Activated CD4-positive, alpha-beta T cell treated with anti-CD3 and anti-CD28 coated beads, Interleukin-10, Interleukin-2, amounts not matched to agents 100 ng/mL and 50 ng/mL, durations not matched to agents 16 hours and 8 hours (primary cell): ENCODE results near the gene UTP14C.
"Not testable (repeated sequence)": the region's sequence is repeated elsewhere in the genome, so short reads cannot be mapped to it uniquely, and the experiment has no call there.

Experiments
- DNase-seq: peaks from one replicate; pipeline ENCODE4 v3.0.0-alpha.2; 2020

Gene UTP14C

GRCh38 chr13:52024481-52024880 lies at the start of gene UTP14C:
UTP14C (plus strand) TSS chr13:52024691; CDS start chr13:52028805, 4,114 bp downstream.
- DNase-seq = no peak

GRCh38 chr13:51976423-51976822 lies 48.1 kb upstream of the UTP14C start:
- peak; percentile 15 for DNase-seq

DNA sequence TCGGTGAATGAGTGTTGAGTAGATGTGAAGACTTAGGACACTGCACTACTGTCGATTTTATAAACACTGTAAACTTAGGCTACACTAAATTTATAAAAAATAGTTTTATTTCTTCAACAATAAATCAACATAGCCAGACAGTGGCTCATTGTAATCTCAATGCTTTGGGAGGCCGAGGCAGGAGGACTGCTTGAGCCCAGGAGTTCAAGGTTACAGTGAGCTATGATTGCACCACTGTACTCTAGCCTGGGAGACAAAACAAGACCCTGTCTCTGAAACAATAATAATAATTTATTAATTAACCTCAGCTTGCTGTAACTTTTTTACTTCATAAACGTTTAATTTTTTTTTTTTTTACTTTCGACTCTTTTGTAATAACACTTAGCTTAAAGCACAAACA lies 47.6 kb upstream of the UTP14C start:
- DNase-seq = no peak

DNA sequence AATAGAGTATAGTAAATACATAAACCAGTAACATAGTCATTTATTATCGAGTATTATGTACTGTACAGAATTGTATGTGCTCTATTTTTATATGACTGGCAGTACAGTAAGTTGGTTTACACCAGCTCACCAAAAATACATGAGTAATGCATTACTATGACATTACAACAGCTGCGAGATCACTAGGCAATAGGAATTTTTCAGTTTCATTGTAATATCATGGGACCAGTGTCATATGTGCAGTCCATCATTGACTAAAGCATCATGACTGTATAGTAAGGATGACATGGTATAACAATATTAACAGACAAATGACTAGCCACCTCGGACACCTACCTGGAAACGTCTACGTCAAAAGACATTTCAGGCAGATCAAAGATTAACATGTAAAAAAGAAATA lies 46.9 kb upstream of the UTP14C start:
- no peak for DNase-seq

DNA sequence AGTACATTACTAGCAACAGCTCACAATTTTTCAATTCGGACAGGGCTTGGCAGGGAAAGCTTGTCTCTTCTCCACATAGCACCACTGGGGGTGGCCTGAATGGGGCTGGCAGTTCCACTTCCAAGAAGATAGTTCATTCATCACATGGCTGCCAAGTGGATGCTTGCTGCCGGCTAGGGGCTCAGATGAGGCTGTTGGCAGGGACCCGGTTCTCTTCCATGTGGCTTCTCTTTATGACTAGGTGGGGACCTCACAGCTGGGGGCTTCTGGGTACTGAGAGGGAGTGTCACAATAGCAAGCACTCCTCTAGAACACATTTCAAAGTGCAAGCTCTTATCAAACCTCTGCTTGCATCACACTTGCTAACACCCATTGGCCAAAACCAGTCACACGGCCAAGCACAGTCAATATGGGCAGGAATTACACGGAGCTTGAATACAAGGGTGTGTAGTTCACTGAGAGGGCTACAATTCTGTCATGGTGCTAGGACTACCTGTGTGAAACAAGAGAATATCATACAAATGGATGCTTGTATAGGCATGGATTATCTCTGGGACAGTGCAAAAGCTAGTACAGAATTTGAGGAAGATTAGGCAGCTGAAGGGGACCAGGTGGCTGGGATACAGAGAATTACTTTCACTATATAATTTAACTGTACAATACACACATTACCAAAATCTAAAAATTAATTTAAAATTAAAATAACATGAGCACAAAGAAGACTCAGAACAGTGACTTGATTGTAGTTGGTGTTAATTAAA lies 45.5 kb upstream of the UTP14C start:
- DNase-seq = no peak

- DNase-seq = no peak
Measured at GRCh38 chr13:51980908-51981307, 43.6 kb upstream of the UTP14C start.

DNA sequence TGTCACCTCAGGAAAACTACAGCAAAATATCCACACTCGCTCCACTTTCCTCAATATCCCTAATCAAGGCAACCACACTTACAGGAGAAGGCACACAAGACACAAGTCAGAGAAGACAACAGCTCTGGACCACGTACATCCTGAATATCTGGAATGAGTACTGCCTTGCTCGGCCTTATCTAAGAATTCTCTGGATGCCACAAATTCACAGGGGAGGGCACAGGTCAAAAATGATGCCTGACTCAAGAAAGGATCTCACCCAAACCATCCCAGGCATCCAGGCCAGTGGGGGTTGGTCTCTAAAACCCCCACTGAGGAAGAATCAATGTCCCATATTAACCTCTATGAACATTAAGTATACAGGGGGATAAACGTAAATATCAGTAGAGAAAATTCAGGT lies 43.1 kb upstream of the UTP14C start:
- no peak for DNase-seq

DNA sequence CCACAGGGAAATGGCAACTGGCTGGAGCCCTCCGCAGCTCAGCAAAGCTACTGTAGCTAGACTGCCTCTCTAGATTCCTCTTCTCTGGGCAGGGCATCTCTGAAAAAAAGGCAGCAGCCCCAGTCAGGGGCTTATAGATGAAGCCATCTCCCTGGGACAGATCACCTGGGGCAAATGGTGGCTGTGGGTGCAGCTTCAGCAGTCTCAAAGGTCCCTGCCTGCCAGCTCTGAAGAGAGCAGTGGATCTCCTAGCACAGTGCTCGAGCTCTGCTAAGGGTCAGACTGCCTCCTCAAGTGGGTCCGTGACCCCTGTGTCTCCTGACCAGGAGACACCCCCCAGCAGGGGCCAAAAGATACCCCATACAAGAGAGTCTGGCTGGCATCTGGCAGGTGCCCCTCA lies 41.2 kb upstream of the UTP14C start:
- not testable (repeated sequence) for DNase-seq

DNA sequence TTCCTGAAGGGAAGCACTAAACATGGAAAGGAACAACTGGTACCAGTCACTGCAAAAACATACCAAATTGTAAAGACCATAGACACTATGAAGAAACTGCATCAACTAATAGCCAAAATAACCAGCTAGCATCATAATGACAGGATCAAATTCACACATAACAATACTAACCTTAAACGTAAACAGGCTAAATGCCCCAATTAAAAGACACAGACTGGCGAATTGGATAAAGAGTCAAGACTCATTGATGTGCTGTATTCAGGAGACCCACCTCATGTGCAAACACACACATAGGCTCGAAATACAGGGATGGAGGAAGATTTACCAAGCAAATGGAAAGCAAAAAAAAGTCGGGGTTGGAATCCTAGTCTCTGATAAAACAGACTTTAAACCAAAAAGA lies 39.6 kb upstream of the UTP14C start:
- DNase-seq = not testable (repeated sequence)

DNA sequence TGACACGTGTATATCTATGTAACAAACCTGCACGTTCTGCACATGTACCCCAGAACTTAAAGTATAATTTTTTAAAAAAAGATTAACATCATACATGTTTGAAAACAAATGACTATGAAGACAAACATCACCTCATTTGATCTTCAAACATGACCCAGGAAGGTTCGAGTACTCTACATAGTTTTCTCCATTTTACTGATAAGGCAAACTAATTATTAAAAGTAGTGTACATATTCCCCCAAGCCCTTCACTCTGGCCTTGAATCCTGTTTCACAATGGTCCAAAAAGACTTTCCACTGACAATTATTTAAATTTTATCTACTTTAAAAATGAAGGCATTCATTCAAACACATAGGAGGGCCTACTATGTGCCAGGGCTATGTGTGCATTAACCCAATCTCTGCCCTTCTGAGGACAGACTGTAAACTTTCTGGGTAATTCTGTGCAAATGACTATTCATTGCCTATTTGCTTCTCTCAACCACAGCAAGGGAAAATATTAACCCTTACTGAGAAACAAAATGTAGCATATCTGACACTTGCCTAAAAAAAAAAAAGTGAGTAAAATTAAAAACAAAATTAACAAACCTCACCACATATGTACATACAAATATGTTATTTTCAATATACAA lies 35.4 kb upstream of the UTP14C start:
- no peak for DNase-seq

GRCh38 chr13:51993713-51994112 lies 30.8 kb upstream of the UTP14C start:
- DNase-seq = no peak

GRCh38 chr13:51995677-51996551 lies 28.6 kb upstream of the UTP14C start:
- DNase-seq = no peak

DNA sequence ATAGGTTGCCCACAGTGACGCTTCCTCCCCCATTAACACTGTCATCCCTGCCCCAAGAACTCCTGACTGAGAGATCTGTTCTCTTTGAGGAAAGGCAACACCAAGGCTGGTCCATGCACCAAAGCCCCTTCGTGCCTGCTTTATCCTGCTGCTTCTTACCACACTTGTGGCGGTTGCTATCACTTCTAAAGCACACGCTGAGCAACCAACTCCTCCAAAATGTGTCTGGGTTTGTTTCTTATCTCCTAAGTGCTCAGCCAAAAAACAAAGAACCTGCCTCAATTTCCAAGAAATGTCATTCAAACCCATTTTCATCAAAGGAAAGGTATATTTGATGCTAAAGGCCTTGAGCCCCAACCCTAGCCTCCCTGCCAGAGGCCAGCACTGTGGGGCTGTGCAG lies 27.9 kb upstream of the UTP14C start:
- DNase-seq = no peak

- no peak for DNase-seq
Measured at GRCh38 chr13:51997186-51997585, 27.3 kb upstream of the UTP14C start.

- DNase-seq = no peak
Measured at GRCh38 chr13:51997641-51998330, 26.7 kb upstream of the UTP14C start.

DNA sequence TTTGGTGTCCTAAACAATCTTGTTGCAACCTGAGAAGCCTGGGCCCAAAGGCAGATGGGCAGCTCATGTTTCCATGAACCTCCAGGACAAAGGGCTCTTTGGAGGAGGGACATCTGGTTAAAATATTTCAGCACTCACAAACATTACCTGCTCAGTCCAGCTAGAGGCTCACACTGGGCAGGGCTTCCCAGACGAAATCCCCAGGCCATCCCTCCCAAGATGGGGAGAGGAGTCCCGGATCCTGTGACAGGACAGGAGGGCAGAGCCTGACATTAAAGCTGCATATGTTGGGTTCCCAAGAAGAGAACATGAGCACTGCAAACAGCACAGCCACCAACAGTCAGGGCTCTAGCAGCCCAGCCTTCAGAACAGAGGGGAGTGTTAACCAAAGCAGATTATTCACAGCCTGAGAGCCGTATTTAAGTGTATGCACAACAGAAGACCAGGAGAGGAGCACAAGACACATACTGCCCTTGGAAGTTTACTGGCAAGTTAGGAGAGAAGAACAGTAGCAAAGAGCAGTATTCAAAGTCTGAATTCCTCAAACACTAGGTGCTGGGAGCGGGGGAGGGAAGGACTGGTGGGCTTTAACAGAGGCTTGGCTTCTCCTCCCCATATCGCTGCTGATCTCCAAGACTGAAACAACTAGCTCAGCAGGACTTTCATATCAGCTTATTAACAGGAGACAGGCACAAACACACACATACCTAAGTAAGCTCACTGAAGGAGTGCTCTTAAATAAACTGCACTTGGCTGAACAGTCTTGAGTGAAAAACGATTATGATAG lies 25.6 kb upstream of the UTP14C start:
- DNase-seq = no peak

DNA sequence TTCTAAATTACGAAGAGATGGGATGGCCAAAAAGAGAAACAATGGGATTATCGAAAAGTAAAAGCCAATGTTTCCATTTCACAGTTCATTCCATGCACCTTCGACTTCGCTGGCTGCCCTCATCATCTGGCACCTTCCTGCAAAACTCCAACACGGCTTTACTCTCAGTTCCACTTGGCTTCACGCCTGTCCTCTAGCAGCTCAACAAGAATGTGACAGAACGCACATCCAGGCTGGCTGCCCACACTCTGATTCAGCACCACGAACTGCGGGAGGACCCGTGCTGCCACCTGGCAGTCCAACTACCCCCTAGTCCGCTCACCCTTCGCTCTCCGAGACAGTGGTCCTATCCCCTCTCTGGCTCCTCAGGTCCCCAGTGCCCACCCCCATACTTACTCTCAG lies 25.0 kb upstream of the UTP14C start:
- DNase-seq = no peak

DNA sequence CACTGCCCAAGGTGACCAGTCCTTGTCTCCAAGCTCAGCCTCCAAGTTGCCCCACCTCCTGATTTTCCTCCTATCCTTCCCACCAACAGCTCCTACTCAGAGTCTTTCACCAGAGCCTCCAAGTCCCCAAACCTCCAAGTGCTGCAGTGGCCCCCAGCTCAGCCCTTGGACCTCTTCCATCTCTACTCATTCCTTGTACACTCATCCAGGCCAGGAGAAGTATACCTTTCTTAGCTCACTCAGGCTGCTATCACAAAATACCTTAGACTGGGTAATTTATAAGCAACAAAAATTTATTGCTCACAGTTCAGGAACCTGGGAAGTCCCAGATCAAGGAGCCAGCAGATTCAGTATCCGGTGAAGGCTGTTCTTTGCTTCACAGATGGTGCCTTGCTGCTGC lies 24.6 kb upstream of the UTP14C start:
- no peak for DNase-seq

DNA sequence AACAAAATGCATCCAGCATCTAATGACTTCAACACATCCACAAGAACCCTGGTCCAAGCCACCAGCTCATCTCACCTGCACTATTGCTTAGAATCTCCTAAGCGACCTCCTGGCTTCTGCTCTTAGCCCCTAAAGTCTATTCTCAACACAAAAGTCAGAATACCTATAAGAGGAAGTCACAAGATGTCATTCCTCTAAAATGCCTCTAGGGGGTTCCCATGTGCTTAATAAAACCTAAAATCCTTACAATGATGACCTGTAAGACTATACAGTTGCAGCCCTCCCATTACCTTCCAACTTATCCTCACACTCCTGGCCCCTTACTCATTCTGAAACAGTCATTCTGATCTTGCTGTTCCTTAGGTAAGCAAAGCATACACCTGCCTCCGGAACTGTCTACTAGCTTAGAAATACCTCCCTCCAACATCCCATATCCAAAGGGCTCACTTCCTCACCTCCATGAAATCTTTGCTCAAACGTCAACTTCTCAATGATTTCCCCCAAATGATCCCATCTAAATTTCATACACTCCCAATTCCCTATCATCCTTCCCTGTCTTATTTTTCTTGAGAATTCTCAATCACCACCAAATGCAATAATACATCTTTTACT lies 23.3 kb upstream of the UTP14C start:
- peak; percentile 49 for DNase-seq

- DNase-seq = no peak
Measured at GRCh38 chr13:52002361-52002760, 22.1 kb upstream of the UTP14C start.

DNA sequence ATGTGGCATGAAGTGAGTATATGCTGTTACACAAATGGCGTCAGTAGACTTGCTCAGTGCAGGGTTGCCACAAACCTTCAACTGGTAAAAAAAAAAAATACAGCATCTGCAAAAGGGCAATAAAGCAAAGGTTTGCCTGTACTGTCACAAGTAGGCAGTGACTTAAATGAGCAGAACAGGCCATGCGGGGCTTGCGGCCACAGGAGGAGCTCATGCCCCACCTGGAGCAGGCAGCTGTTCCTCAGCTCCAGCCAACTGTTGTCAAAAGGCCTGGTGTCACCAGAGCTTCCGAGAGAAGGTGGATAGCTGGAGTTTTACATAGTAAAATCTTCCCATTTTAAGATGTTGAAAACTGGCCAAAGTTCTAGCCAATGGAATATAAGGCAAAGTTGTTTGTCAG lies 20.9 kb upstream of the UTP14C start:
- DNase-seq = no peak
